ENCODE data around the gene ERN1. TPM values are rescaled to one million over a fixed set of nuclear protein-coding genes. Genes with fewer than 3 reads are reported as not detected.

The ERN1 gene
- total RNA-seq, 1 experiment from 2014 or later, result 6.5 TPM

GRCh38 chr17:64155129-64155528 lies 25.2 kb upstream of the ERN1 start:
- DNase-seq (ENCODE audit: low spot score), result no peak
- H3K4me3 Mint-ChIP-seq, result no peak overlapping the region
- H3K9me3 Mint-ChIP-seq, result no peaks in the 10 kb centered on the region
- H3K27ac Mint-ChIP-seq, result no peak overlapping the region
- H3K4me1 Mint-ChIP-seq, result peaks cover 25% of the 10 kb centered on the region
- peaks cover 17% of the 10 kb centered on the region for H3K36me3 Mint-ChIP-seq
- ChIA-PET CTCF (interaction anchor here (1.0 to 1.5 kb wide), 4 partner anchors 22 to 127 kb away, joined by 3 to 5 read pairs (median 4); no protein-coding TSS in a partner anchor), POLR2A (no interaction called here)
- no peaks in the 10 kb centered on the region for H3K27me3 Mint-ChIP-seq (ENCODE audit: low read depth)
- ATAC-seq, result no peak
- TF ChIP-seq, protein P1, sequence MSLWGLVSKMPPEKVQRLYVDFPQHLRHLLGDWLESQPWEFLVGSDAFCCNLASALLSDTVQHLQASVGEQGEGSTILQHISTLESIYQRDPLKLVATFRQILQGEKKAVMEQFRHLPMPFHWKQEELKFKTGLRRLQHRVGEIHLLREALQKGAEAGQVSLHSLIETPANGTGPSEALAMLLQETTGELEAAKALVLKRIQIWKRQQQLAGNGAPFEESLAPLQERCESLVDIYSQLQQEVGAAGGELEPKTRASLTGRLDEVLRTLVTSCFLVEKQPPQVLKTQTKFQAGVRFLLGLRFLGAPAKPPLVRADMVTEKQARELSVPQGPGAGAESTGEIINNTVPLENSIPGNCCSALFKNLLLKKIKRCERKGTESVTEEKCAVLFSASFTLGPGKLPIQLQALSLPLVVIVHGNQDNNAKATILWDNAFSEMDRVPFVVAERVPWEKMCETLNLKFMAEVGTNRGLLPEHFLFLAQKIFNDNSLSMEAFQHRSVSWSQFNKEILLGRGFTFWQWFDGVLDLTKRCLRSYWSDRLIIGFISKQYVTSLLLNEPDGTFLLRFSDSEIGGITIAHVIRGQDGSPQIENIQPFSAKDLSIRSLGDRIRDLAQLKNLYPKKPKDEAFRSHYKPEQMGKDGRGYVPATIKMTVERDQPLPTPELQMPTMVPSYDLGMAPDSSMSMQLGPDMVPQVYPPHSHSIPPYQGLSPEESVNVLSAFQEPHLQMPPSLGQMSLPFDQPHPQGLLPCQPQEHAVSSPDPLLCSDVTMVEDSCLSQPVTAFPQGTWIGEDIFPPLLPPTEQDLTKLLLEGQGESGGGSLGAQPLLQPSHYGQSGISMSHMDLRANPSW (CRISPR knock-in tag; conservative IDR thresholded peaks at IDR 0.05; ENCODE audit: low read depth), result no peak
- TF ChIP-seq ZMAT4 (CRISPR knock-in tag; IDR thresholded peaks at IDR 0.05), result no peak
- no peak for TF ChIP-seq FOXJ3 (CRISPR knock-in tag; IDR thresholded peaks at IDR 0.05; ENCODE audit: borderline replicate concordance)
- no peak for TF ChIP-seq ATF6 (CRISPR knock-in tag; IDR thresholded peaks at IDR 0.05)
- TF ChIP-seq ZBTB43 (CRISPR knock-in tag; IDR thresholded peaks at IDR 0.05), result no peak
- TF ChIP-seq SP1 (CRISPR knock-in tag; conservative IDR thresholded peaks at IDR 0.05), result no peak
- no peak for TF ChIP-seq CREM (CRISPR knock-in tag; IDR thresholded peaks at IDR 0.05)
- no peak for TF ChIP-seq ZNF219 (CRISPR knock-in tag; IDR thresholded peaks at IDR 0.05; ENCODE audit: borderline replicate concordance)
- no peak for TF ChIP-seq ATF1 (CRISPR knock-in tag; IDR thresholded peaks at IDR 0.05)
- TF ChIP-seq, protein P2, sequence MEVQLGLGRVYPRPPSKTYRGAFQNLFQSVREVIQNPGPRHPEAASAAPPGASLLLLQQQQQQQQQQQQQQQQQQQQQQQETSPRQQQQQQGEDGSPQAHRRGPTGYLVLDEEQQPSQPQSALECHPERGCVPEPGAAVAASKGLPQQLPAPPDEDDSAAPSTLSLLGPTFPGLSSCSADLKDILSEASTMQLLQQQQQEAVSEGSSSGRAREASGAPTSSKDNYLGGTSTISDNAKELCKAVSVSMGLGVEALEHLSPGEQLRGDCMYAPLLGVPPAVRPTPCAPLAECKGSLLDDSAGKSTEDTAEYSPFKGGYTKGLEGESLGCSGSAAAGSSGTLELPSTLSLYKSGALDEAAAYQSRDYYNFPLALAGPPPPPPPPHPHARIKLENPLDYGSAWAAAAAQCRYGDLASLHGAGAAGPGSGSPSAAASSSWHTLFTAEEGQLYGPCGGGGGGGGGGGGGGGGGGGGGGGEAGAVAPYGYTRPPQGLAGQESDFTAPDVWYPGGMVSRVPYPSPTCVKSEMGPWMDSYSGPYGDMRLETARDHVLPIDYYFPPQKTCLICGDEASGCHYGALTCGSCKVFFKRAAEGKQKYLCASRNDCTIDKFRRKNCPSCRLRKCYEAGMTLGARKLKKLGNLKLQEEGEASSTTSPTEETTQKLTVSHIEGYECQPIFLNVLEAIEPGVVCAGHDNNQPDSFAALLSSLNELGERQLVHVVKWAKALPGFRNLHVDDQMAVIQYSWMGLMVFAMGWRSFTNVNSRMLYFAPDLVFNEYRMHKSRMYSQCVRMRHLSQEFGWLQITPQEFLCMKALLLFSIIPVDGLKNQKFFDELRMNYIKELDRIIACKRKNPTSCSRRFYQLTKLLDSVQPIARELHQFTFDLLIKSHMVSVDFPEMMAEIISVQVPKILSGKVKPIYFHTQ (CRISPR knock-in tag; IDR thresholded peaks at IDR 0.05), result no peak
- no peak for TF ChIP-seq ZNF416 (CRISPR knock-in tag; IDR thresholded peaks at IDR 0.05)
- no peak for TF ChIP-seq MXD4 (CRISPR knock-in tag; IDR thresholded peaks at IDR 0.05; ENCODE audit: borderline replicate concordance)
- TF ChIP-seq ZNF121 (CRISPR knock-in tag; IDR thresholded peaks at IDR 0.05), result no peak
- TF ChIP-seq, protein P3, sequence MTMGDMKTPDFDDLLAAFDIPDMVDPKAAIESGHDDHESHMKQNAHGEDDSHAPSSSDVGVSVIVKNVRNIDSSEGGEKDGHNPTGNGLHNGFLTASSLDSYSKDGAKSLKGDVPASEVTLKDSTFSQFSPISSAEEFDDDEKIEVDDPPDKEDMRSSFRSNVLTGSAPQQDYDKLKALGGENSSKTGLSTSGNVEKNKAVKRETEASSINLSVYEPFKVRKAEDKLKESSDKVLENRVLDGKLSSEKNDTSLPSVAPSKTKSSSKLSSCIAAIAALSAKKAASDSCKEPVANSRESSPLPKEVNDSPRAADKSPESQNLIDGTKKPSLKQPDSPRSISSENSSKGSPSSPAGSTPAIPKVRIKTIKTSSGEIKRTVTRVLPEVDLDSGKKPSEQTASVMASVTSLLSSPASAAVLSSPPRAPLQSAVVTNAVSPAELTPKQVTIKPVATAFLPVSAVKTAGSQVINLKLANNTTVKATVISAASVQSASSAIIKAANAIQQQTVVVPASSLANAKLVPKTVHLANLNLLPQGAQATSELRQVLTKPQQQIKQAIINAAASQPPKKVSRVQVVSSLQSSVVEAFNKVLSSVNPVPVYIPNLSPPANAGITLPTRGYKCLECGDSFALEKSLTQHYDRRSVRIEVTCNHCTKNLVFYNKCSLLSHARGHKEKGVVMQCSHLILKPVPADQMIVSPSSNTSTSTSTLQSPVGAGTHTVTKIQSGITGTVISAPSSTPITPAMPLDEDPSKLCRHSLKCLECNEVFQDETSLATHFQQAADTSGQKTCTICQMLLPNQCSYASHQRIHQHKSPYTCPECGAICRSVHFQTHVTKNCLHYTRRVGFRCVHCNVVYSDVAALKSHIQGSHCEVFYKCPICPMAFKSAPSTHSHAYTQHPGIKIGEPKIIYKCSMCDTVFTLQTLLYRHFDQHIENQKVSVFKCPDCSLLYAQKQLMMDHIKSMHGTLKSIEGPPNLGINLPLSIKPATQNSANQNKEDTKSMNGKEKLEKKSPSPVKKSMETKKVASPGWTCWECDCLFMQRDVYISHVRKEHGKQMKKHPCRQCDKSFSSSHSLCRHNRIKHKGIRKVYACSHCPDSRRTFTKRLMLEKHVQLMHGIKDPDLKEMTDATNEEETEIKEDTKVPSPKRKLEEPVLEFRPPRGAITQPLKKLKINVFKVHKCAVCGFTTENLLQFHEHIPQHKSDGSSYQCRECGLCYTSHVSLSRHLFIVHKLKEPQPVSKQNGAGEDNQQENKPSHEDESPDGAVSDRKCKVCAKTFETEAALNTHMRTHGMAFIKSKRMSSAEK (CRISPR knock-in tag; IDR thresholded peaks at IDR 0.05; ENCODE audit: borderline replicate concordance), result no peak
- no peak for TF ChIP-seq FOXP4 (CRISPR knock-in tag; IDR thresholded peaks at IDR 0.05)
- TF ChIP-seq, protein P4, sequence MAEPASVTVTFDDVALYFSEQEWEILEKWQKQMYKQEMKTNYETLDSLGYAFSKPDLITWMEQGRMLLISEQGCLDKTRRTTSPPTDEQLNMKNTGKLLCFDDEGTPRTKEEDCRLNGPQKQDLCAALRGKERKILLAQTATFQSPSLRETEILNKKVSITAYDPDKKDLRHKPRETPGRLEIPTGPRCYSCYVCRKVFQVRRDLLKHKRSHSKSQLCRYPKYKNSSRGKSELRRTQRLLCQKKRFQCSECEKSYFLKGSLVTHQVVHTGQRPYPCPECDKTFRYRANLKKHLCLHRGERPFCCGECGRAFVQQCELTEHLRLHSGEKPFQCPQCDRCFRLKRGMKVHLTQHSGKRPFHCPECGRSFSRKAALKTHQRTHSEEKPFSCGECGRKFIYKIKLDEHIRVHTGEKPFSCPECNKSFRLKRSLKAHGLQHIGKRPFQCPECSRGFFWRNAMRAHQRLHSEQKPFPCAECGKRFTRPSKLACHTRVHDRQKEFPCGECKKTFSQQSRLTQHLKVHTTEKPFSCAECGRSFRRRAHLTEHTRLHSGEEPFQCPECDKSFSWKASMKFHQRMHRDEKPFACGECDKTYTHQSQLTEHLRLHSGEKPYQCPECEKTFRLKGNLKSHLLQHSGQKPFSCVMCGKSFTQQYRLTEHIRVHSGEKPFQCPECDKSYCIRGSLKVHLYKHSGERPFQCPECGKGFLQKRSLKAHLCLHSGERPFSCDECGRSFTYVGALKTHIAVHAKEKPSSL (CRISPR knock-in tag; conservative IDR thresholded peaks at IDR 0.05), result no peak

All from WTC11 (cell line).